Measurements from ENCODE around the gene PARP8. TPM values are rescaled to one million over a fixed set of nuclear protein-coding genes. Genes with fewer than 3 reads are reported as not detected.
"Not testable (repeated sequence)": the region's sequence is repeated elsewhere in the genome, so short reads cannot be mapped to it uniquely, and the experiment has no call there.

The PARP8 gene
- total RNA-seq, 4 donors from 2014 or later = 4.8 to 13.7 (median 8.2) TPM

DNA sequence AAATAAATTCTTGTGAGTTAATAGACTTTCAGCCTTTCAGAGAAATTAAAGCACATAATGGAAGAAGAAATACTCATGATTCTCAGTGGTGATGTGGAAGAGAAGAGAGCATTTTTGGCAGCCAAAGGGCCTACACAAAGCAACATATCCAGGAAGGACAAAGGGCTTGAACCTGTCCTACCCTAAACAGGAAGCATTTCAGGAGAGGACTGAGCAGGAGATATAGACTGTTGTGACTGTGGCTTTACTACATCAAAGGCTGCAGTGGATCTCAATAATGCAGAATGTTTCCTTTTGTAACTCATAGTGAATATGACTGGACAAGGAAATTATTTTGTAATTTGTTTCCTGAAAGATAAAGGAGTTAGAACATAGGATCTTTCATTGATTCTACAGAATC is 1.3 kb upstream of the PARP8 start:
- no peak for DNase-seq (ENCODE audit: low spot score in 2 of 2)
- no peak for TF ChIP-seq POLR2A (IDR thresholded peaks at IDR 0.05)
- TF ChIP-seq CTCF (IDR thresholded peaks at IDR 0.05) = no peak
- no peak overlapping the region for H3K4me3 ChIP-seq (ENCODE audit: low read depth, poor library complexity, severe bottlenecking)
- intact Hi-C loops (cut with DNase I; ENCODE audit: low total_unique reads) = no loop called here

DNA sequence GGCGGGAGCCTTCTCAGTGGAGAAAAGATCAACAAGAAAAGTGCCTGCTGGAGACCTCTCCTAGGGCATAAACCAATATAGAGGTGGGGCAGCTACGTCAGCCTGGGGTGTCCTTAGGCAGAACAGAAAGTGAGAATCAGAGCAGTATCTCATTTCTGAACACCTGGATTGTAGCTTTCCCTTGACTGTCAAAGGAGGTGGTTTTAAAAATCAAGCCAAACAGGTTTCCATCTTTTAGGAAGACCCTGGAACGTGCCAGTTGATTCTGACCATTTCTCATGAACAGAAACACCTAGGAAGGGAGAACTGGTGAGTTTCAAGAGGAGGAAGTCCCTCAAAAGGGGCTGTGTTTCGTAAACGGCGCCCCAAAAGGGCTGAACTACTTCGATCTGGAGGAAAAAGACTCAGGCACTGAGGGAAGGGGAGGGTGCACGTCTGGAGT is 655 bp upstream of the PARP8 start:
- 36 to 42% methylated on average over 8 of the region's 8 CpGs for WGBS, 2 donors
- intact Hi-C loops (cut with DNase I; ENCODE audit: low total_unique reads); H3K4me3 ChIP-seq (ENCODE audit: low read depth, poor library complexity, severe bottlenecking); DNase-seq (ENCODE audit: low spot score in 2 of 2): not testable (repeated sequence)

- 0 to 1% methylated on average over 17 to 30 of the region's 46 CpGs for WGBS, 2 donors
- H3K4me3 ChIP-seq (ENCODE audit: low read depth, poor library complexity, severe bottlenecking) = peak overlapping the region; percentile 90
- peak; percentile 34 to 92 for DNase-seq (ENCODE audit: low spot score in 2 of 2)
- no peak for TF ChIP-seq CTCF (IDR thresholded peaks at IDR 0.05)
- TF ChIP-seq POLR2A (IDR thresholded peaks at IDR 0.05) = no peak
- intact Hi-C loops (cut with DNase I; ENCODE audit: low total_unique reads) = no loop called here
Observed at GRCh38 chr5:50667023-50667652, 701 bp downstream of the PARP8 start.

GRCh38 chr5:50667653-50668595 is 1.5 kb downstream of the PARP8 start:
- intact Hi-C loops (cut with DNase I; ENCODE audit: low total_unique reads) = no loop called here
- peak; percentile 30 to 90 for DNase-seq (ENCODE audit: low spot score in 2 of 2)

DNA sequence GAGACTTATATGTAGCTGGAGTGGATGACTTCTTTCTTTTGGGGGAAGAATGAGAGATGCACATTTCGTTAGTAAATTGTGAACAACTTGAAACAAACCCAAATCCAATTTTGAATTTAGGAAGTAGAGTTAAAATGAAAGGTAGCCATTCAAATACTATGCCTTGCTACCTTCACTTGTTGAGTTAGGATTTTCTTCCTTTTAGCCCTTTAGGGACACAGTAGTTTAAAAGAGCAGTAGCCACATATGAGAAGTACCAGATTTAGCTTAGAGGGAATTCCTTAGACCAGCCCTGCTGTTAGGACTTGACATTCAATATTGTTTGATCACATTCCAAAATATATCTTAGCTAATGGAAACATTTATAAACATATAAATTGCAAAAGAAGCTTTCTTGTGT is 2.2 kb downstream of the PARP8 start:
- H3K4me3 ChIP-seq (ENCODE audit: low read depth, poor library complexity, severe bottlenecking); DNase-seq (ENCODE audit: low spot score in 2 of 2); intact Hi-C loops (cut with DNase I; ENCODE audit: low total_unique reads): not testable (repeated sequence)
- WGBS, 2 donors = 26 to 28% methylated on average over 1 of the region's 1 CpG

More at GRCh38 chr5:50667653-50668595, 1.5 kb downstream of the PARP8 start:
- TF ChIP-seq CTCF (IDR thresholded peaks at IDR 0.05) (no peak), POLR2A (IDR thresholded peaks at IDR 0.05) (no peak)
- peak overlapping the region; percentile 90 for H3K4me3 ChIP-seq (ENCODE audit: low read depth, poor library complexity, severe bottlenecking)
- WGBS, 2 donors = 1% methylated on average over 32 to 44 of the region's 46 CpGs

DNA sequence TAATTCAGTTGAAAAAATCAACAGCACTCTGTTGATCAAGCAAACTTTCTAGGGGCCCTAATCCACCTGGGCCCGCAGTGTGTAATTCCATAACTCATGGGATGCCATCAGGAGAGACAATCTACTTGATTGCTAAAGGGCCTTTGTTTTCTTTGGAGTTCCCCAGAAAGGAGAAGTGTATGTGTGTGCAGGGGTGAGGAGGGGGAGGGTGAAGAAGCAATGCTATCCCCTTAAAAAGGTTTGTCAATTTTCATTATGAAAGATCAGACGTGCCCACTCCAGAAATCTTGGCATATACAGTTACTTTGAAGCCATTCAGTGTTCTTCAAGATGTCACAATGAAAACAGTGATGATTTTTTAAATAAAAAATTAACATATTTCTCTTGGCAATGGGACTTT is 6.2 kb downstream of the PARP8 start:
- TF ChIP-seq POLR2A (IDR thresholded peaks at IDR 0.05) = no peak
- intact Hi-C loops (cut with DNase I; ENCODE audit: low total_unique reads) = no loop called here
- DNase-seq (ENCODE audit: low spot score in 2 of 2) = no peak
- 72 to 74% methylated on average over 2 of the region's 2 CpGs for WGBS, 2 donors
- H3K4me3 ChIP-seq (ENCODE audit: low read depth, poor library complexity, severe bottlenecking) = no peak overlapping the region

DNA sequence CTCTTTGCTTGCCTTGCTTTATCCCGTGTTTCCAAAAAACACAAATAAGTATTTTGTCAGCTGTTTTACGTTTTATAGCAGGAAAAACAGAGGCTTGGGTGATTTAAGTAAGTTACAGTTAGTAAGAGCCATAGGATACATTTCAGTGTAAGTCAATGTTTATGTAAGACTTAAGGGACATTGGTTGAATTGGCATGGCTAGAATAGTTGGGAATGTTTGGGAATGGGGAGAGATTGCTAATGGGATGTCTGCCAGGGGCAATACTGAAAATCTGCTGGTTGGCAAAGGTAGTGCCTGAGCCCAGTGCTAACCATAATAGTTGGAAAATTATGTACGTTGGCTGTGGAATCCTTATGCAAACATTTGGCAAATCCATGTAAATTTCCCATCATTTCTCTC is 7.0 kb downstream of the PARP8 start:
- H3K4me3 ChIP-seq (ENCODE audit: low read depth, poor library complexity, severe bottlenecking); intact Hi-C loops (cut with DNase I; ENCODE audit: low total_unique reads); DNase-seq (ENCODE audit: low spot score in 2 of 2): not testable (repeated sequence)
- WGBS, 2 donors = 77% methylated on average over 3 of the region's 3 CpGs
